D721Med (cell line): ENCODE data around the gene LRMDA.

Experiments
- DNase-seq: peaks from one replicate; pipeline ENCODE4 v3.0.0; 2011; ENCODE audit warnings: low spot score; ENCODE audit not compliant: insufficient read length
- FAIRE-seq: peaks from 2 replicates; lab custom pipeline; 2011; peaks lifted over from hg19 to GRCh38; lab: Jason Lieb, UNC
- CTCF ChIP-seq: IDR thresholded peaks from 2 replicates; pipeline ENCODE4 v1.5.1; 2012; ENCODE audit warnings: mild to moderate bottlenecking, control low read depth; ENCODE audit not compliant: insufficient read depth; ENCODE audit errors: missing control alignments

Gene LRMDA

GRCh38 chr10:75976681-75977080 lies 545.3 kb downstream of the LRMDA start:
- FAIRE-seq (no peak), DNase-seq (no peak)
- TF ChIP-seq CTCF, result no peak

- FAIRE-seq, result no peak
- no peak for DNase-seq
- no peak for TF ChIP-seq CTCF
Observed at GRCh38 chr10:75977139-75977538, 545.7 kb downstream of the LRMDA start.

GRCh38 chr10:75978213-75978612 lies 546.8 kb downstream of the LRMDA start:
- DNase-seq (no peak), FAIRE-seq (no peak)
- no peak for TF ChIP-seq CTCF

- FAIRE-seq (no peak), DNase-seq (no peak)
- TF ChIP-seq CTCF, result no peak
Observed at GRCh38 chr10:75980419-75981002, 549.1 kb downstream of the LRMDA start.

- TF ChIP-seq CTCF, result no peak
- no peak for FAIRE-seq
- no peak for DNase-seq
Observed at GRCh38 chr10:75982611-75983369, 551.4 kb downstream of the LRMDA start.

- TF ChIP-seq CTCF, result no peak
- DNase-seq (no peak), FAIRE-seq (no peak)
Observed at GRCh38 chr10:75984067-75984466, 552.6 kb downstream of the LRMDA start.

GRCh38 chr10:75987616-75988015 lies 556.2 kb downstream of the LRMDA start:
- TF ChIP-seq CTCF, result no peak
- FAIRE-seq (no peak), DNase-seq (no peak)
